Ovary (tissue), 10 donors: ENCODE measurements around the gene SERPINB13. TPM values are rescaled to one million over a fixed set of nuclear protein-coding genes. Genes with fewer than 3 reads are reported as not detected.

Source experiments
- DNase-seq, 5 donors: peaks; one replicate each; pipeline ENCODE4 v3.0.0-alpha.2; 2019 to 2020
- H3K27ac ChIP-seq, 2 donors: fragments of 200-600 bp; one replicate each; pipeline versions ENCODE4 v1.5.1 to v1.8.0; 2019 to 2022
- H3K27me3 ChIP-seq: fragments of 200-600 bp; one replicate; pipeline ENCODE4 v1.8.0; 2022
- H3K36me3 ChIP-seq: fragments of 200-600 bp; sonication (generic); one replicate; pipeline ENCODE4 v1.5.1; 2019
- H3K4me1 ChIP-seq: one replicate; pipeline ENCODE4 v1.8.1; 2013; ENCODE audit warnings: mild to moderate bottlenecking, moderate library complexity; ENCODE audit not compliant: insufficient read depth
- H3K4me3 ChIP-seq: fragments of 200-600 bp; sonication (generic); one replicate; pipeline ENCODE4 v1.5.1; 2017
- H3K9me3 ChIP-seq, 2 donors: fragments of 200-600 bp in 1 of 2; sonication (generic) in 1 of 2; one replicate each; pipeline versions ENCODE4 v1.5.1 to v1.8.1; 2013 to 2019; ENCODE audit warnings: mild to moderate bottlenecking in 1 of 2, moderate library complexity in 1 of 2
- EP300 ChIP-seq: sonication (generic); formaldehyde crosslinking; IDR thresholded peaks from one replicate; pipeline ENCODE4 v1.6.1; 2017; ENCODE audit warnings: antibody characterized with exemption
- POLR2A ChIP-seq: fragments of 450-650 bp; IDR thresholded peaks from one replicate; pipeline ENCODE4 v1.6.1; 2017; ENCODE audit warnings: antibody characterized with exemption, mild to moderate bottlenecking, moderate library complexity
- WGBS, 3 donors: extraction: QIAGEN DNeasy Blood & Tissue Kit in 1 of 3; methylation state at CpG; one replicate each; pipeline versions ENCODE4 v1.1.5 to v1.1.7; 2013 to 2017; 5-methylcytosine and 5-hydroxymethylcytosine counted together
- intact Hi-C, 4 donors: fragments of 100-400 bp; cut with DNase I; formaldehyde crosslinking; loops; one replicate each; pipeline versions ENCODE4 v1.11.0 to v1.15.1; 2022 to 2023
- long read RNA-seq, 3 donors: library from polyadenylated mRNA in 2 of 3; unstranded in 2 of 3; transcript quantifications; one replicate each; pipeline ENCODE4 v2.0.0 and lab custom pipeline, GENCODE V29; 2021 to 2026
- polyA plus RNA-seq, 2 donors: library from polyadenylated mRNA; stranded (reverse); fragments of 200-250 nt in 1 of 2; fragments of 350-450 nt in 1 of 2; fragmentation: Illumina TruSeq in 1 of 2; extraction: RNeasy Lipid Tissue Mini Kit (QIAGEN cat#74804) in 1 of 2; gene quantifications; one replicate each; pipeline ENCODE4 v1.2.3, GENCODE V29; 2013 to 2014
- total RNA-seq, 7 donors: library from RNA; depleted of rRNA in 2 of 7; stranded (reverse); fragments of >200 nt in 2 of 7; fragmentation: NEBNext Ultra II Directional in 3 of 7; extraction: Animal tissue kit (Norgen Biotek cat#: 25700) in 3 of 7; gene quantifications; one replicate each; pipeline versions ENCODE4 v1.1.0 to v1.2.4, GENCODE V29; 2016 to 2023
- TF ChIP-seq, protein P1 (sequence below), 3 donors: fragments of 450-650 bp in 2 of 3; fragments of 200-600 bp in 1 of 3; IDR thresholded peaks; one replicate each; pipeline versions ENCODE4 v1.5.1 to v1.8.0; 2016 to 2022; ENCODE audit warnings: antibody characterized with exemption in 3 of 3, mild to moderate bottlenecking in 1 of 3
- donor health status: DM: no; HTN: no; CAD: no; lungs with moderate emphysema.
- donor health status: DM: no; HTN: no; CAD: no.
- donor health status: Bipolar disorder and iron deficiency.
- donor health status: DM: yes; HTN: yes; CAD: no.
- donor health status: DM: no; HTN: no; CAD: no.
- donor health status: DM: yes; HTN: yes; CAD: no.

Gene SERPINB13, protein sequence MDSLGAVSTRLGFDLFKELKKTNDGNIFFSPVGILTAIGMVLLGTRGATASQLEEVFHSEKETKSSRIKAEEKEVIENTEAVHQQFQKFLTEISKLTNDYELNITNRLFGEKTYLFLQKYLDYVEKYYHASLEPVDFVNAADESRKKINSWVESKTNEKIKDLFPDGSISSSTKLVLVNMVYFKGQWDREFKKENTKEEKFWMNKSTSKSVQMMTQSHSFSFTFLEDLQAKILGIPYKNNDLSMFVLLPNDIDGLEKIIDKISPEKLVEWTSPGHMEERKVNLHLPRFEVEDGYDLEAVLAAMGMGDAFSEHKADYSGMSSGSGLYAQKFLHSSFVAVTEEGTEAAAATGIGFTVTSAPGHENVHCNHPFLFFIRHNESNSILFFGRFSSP
- total RNA-seq (under 1 TPM in 1 of 7 donors, not detected in 6; 0.46 TPM), polyA plus RNA-seq (not detected)
- long read RNA-seq, donor 1 = 0 reads
- long read RNA-seq, donor 2 = 0 reads
- long read RNA-seq, donor 3 = 0 reads

DNA sequence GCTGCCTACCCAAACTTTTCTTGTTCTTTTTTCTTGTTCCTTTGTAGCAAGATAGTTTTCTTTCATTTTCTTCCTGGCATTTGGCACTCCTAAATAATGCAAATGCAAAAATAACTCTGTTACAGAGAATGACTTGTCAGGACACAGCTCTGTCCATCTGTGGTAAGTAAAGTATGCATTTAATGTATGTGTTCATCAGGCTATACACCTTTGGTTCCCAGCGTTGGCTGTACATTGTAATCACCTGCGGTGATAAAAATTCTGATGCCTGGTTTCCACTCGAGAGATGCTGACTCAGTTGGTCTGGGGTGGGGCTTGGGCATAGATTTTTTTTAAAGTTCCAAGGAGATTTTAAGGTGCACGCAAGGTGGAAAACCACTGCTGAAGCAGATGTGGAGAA is at the start of gene SERPINB13:
SERPINB13 (plus strand) TSS at position 378 of the 400 bp plus-strand sequence. CDS start 1,325 bp downstream, outside the sequence.
- H3K27me3 ChIP-seq = no peaks in the 10 kb centered on the region
- TF ChIP-seq EP300 (no peak), POLR2A (no peak)
- TF ChIP-seq, protein P1, sequence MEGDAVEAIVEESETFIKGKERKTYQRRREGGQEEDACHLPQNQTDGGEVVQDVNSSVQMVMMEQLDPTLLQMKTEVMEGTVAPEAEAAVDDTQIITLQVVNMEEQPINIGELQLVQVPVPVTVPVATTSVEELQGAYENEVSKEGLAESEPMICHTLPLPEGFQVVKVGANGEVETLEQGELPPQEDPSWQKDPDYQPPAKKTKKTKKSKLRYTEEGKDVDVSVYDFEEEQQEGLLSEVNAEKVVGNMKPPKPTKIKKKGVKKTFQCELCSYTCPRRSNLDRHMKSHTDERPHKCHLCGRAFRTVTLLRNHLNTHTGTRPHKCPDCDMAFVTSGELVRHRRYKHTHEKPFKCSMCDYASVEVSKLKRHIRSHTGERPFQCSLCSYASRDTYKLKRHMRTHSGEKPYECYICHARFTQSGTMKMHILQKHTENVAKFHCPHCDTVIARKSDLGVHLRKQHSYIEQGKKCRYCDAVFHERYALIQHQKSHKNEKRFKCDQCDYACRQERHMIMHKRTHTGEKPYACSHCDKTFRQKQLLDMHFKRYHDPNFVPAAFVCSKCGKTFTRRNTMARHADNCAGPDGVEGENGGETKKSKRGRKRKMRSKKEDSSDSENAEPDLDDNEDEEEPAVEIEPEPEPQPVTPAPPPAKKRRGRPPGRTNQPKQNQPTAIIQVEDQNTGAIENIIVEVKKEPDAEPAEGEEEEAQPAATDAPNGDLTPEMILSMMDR (IDR thresholded peaks at IDR 0.05) = no peak
- WGBS, 3 donors = 86 to 89% (median 89%) methylated on average over 4 of the region's 4 CpGs
- no peaks in the 10 kb centered on the region for H3K36me3 ChIP-seq
- no peak for DNase-seq
- H3K9me3 ChIP-seq = no peaks in the 10 kb centered on the region
- no peaks in the 10 kb centered on the region for H3K4me1 ChIP-seq
- H3K4me3 ChIP-seq = no peak within 1 kb of the TSS
- intact Hi-C loops = no loop called here
- H3K27ac ChIP-seq = no peak within 1 kb of the TSS

DNA sequence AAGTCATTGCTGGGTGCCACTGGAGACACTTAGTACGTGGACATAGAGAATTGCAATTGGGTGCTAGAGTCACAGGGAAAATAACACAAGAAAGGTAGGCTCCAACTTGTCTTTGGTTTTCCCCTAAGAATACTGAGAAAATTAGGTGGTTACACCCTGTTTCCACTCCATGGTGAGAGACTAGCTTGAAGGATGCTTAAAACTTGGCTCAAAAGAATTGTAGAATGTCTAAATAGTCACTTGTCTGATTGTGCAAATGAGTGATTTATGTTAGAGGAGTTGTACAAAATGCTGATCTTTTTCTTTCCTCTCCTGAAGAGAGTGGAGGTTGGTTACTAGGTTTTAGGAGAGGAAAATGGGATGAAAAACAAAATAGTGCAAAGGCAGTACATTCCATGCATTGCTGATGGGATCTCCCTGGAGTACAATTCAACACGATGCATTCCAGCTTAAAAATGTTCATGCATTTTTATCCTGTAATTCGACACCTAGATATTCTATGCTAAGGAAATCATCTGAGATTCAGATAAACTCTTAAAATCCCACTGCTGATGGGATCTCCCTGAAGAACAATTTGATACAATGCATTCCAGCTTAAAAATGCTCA is 47.1 kb upstream of the SERPINB13 start:
- Histone ChIP-seq H3K27me3 (no peaks in the 10 kb centered on the region), H3K4me1 (no peaks in the 10 kb centered on the region), H3K27ac (no peak overlapping the region), H3K4me3 (no peak overlapping the region), H3K36me3 (no peaks in the 10 kb centered on the region), H3K9me3 (no peaks in the 10 kb centered on the region)
- DNase-seq = no peak
- intact Hi-C loops = no loop called here
- TF ChIP-seq POLR2A (no peak), EP300 (no peak)
- TF ChIP-seq, protein P1 (IDR thresholded peaks at IDR 0.05) = no peak
- 32 to 35% (median 32%) methylated on average over 3 of the region's 3 CpGs for WGBS, 3 donors

DNA sequence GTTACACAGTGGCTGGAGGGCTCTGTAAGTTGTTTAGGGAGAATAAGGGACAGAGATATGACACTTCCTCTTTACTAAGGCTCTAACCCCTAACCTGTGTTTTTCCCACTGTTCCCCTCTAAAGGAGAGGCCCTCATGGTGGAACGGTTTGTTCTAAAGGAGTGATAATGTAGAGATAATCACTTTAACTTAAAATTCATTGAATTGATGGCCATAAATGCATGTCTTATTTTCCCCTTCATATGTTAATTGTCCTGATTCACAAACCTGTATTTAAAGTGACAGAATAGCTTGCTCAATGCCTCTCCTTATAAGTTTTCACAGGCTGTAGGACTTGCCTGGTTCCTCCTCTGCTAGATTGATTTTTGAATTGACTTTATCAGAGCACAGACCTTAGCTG is 45.1 kb upstream of the SERPINB13 start, which contains the start of gene SERPINB12:
SERPINB12 (plus strand) TSS at position 301 of the 400 bp plus-strand sequence. CDS start 13,791 bp downstream, outside the sequence.
- no peak for DNase-seq
- H3K36me3 ChIP-seq = no peaks in the 10 kb centered on the region
- WGBS, 3 donors = 43 to 70% (median 68%) methylated on average over 1 of the region's 1 CpG
- TF ChIP-seq POLR2A = no peak
- TF ChIP-seq, protein P1 (IDR thresholded peaks at IDR 0.05) = no peak
- no peak for TF ChIP-seq EP300
- no peaks in the 10 kb centered on the region for H3K27me3 ChIP-seq
- no peak within 1 kb of the TSS for H3K4me3 ChIP-seq
- H3K27ac ChIP-seq = no peak within 1 kb of the TSS
- intact Hi-C loops = no loop called here
- no peaks in the 10 kb centered on the region for H3K4me1 ChIP-seq
- no peaks in the 10 kb centered on the region for H3K9me3 ChIP-seq

DNA sequence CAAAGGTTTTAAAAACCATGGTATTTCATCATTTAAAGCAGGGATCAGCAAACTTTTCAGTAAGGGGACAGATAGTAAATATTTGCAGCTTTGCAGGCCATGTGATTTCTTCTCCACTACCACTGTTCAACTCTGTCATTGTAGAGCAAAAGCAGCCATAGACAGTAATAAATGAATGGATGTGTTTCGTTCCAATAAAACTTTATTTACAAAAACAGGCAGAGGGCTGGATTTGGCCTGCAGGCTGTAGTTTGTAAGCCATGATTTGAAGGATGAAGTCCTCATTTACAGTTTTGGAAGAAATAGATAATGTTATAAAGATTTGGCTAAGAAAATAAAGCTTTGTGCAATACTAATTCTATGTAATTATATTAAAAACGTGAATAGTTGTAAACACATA is 43.1 kb upstream of the SERPINB13 start:
- DNase-seq = no peak
- no peak for TF ChIP-seq POLR2A
- TF ChIP-seq EP300 = no peak
- TF ChIP-seq, protein P1 (IDR thresholded peaks at IDR 0.05) = no peak
- H3K36me3 ChIP-seq = no peaks in the 10 kb centered on the region
- no peaks in the 10 kb centered on the region for H3K4me1 ChIP-seq
- no peak overlapping the region for H3K4me3 ChIP-seq
- intact Hi-C loops = no loop called here
- H3K27me3 ChIP-seq = no peaks in the 10 kb centered on the region
- 79 to 89% (median 83%) methylated on average over 2 of the region's 2 CpGs for WGBS, 3 donors
- H3K9me3 ChIP-seq = no peaks in the 10 kb centered on the region
- H3K27ac ChIP-seq = no peak overlapping the region
